ENCODE measurements around the gene ASTN2. TPM values are rescaled to one million over a fixed set of nuclear protein-coding genes. Genes with fewer than 3 reads are reported as not detected.
"Not testable (repeated sequence)": the region's sequence is repeated elsewhere in the genome, so short reads cannot be mapped to it uniquely, and the experiment has no call there.

Gene ASTN2
- total RNA-seq, 1 experiment from 2014 or later: 11.5 TPM

GRCh38 chr9:117083559-117083958 lies 331.3 kb downstream of the ASTN2 start:
- DNase-seq (ENCODE audit: extremely low read depth, low read depth): no peak

GRCh38 chr9:117081641-117082317 lies 333.1 kb downstream of the ASTN2 start:
- DNase-seq (ENCODE audit: extremely low read depth, low read depth): no peak

GRCh38 chr9:117080765-117081390 lies 334.0 kb downstream of the ASTN2 start:
- DNase-seq (ENCODE audit: extremely low read depth, low read depth): no peak

GRCh38 chr9:117076571-117077290 lies 338.1 kb downstream of the ASTN2 start:
- no peak for DNase-seq (ENCODE audit: extremely low read depth, low read depth)

- DNase-seq (ENCODE audit: extremely low read depth, low read depth): no peak
These were observed 339.2 kb downstream of the ASTN2 start for GRCh38 chr9:117075636-117076035.

- no peak for DNase-seq (ENCODE audit: extremely low read depth, low read depth)
These were observed 339.9 kb downstream of the ASTN2 start for GRCh38 chr9:117074784-117075520.

- no peak for DNase-seq (ENCODE audit: extremely low read depth, low read depth)
These were observed 340.6 kb downstream of the ASTN2 start for GRCh38 chr9:117074342-117074662.

GRCh38 chr9:117073539-117074341 lies 341.1 kb downstream of the ASTN2 start:
- DNase-seq (ENCODE audit: extremely low read depth, low read depth): peak; percentile 53

GRCh38 chr9:117073071-117073470 lies 341.8 kb downstream of the ASTN2 start:
- no peak for DNase-seq (ENCODE audit: extremely low read depth, low read depth)

- no peak for DNase-seq (ENCODE audit: extremely low read depth, low read depth)
These were observed 342.6 kb downstream of the ASTN2 start for GRCh38 chr9:117072216-117072615.

- not testable (repeated sequence) for DNase-seq (ENCODE audit: extremely low read depth, low read depth)
These were observed 343.1 kb downstream of the ASTN2 start for GRCh38 chr9:117071673-117072207.

- DNase-seq (ENCODE audit: extremely low read depth, low read depth): no peak
These were observed 351.0 kb downstream of the ASTN2 start for GRCh38 chr9:117063721-117064471.

- no peak for DNase-seq (ENCODE audit: extremely low read depth, low read depth)
These were observed 353.9 kb downstream of the ASTN2 start for GRCh38 chr9:117060963-117061362.

GRCh38 chr9:117050007-117050406 lies 364.9 kb downstream of the ASTN2 start:
- no peak for DNase-seq (ENCODE audit: extremely low read depth, low read depth)

- DNase-seq (ENCODE audit: extremely low read depth, low read depth): no peak
These were observed 368.1 kb downstream of the ASTN2 start for GRCh38 chr9:117046666-117047327.

- no peak for DNase-seq (ENCODE audit: extremely low read depth, low read depth)
These were observed 370.6 kb downstream of the ASTN2 start for GRCh38 chr9:117044241-117044640.

GRCh38 chr9:117043159-117043558 lies 371.7 kb downstream of the ASTN2 start:
- DNase-seq (ENCODE audit: extremely low read depth, low read depth): no peak

- no peak for DNase-seq (ENCODE audit: extremely low read depth, low read depth)
These were observed 379.3 kb downstream of the ASTN2 start for GRCh38 chr9:117035546-117035945.

- DNase-seq (ENCODE audit: extremely low read depth, low read depth): peak; percentile 27
These were observed 380.0 kb downstream of the ASTN2 start for GRCh38 chr9:117034866-117035265.
